Stimulated activated CD4-positive, alpha-beta T cell treated with anti-CD3 and anti-CD28 coated beads, Interleukin-15, amount 100 ng/mL, for 48 hours (primary cell): ENCODE results near the gene RABL6.
A peak's percentile ranks its signal among the peaks of the same experiment; 100 is the strongest.

Source experiments
- DNase-seq, 2 donors: peaks; one replicate each; pipeline ENCODE4 v3.0.0-alpha.2; 2020; ENCODE audit warnings: low read depth in 2 of 2

Gene RABL6

DNA sequence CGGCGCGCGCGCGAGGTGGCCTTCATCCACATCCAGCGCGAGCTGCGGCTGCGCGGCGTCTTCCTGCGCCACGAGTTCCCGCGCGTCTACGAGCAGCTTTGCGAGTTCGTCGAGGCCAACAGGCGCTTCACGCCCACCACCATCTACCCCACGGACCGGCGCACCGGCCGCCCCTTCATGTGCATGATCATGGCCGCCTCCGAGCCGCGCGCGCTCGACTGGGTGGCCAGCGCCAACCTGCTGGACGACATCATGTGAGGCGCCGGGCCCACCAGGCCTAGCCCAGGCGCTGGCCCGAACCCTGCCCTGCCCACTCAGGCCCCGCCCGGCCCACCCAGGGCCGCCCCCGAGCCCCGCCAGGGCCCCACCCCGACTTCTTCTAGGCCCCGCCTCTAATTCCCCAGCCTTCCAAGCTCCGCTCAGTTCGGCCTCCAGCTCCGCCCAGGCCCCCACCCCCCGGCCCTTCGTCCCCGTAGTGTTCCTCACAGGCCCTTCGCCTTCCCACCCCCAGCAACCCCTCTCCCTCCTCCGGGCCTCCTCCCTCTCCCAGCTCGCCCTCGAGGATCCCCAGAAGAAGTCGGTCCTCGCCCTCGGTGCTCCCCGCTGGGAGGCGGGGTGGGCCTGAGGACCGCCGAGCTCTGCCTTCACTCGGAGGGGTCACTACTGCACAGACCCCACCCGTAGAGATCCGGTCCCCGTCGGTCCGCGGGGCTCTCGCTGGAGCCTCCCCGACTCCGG lies 39.5 kb downstream of the RABL6 start:
- no peak for DNase-seq

DNA sequence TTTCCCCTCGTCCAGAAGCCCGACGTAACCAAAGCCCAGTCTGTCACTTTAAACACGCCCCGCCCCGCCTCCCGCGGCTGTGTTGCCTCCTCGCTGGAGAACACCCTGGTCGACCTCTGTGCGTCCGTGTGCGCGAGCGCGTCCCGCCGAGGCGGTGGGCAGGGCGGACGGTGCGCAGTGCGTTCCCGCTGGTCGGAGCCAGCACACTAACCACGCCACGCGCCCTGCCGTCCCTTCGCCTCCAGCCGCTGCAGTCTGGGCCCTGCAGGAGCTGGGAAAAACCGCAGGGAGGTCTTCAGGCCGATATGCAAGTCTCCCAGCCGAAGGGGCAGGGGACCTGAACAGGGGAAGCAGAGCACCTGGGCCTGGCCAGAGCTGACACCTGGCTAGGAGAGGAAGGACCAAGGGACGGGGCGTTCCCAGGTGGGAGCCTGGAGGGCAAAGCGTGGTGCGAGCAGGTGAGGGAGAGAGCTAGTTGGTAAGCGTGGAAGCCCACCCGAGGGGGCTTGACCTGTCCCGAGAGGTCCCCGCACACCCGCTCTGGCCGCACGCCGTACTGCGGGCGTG lies 40.2 kb downstream of the RABL6 start:
- peak; percentile 79 to 83 for DNase-seq

DNA sequence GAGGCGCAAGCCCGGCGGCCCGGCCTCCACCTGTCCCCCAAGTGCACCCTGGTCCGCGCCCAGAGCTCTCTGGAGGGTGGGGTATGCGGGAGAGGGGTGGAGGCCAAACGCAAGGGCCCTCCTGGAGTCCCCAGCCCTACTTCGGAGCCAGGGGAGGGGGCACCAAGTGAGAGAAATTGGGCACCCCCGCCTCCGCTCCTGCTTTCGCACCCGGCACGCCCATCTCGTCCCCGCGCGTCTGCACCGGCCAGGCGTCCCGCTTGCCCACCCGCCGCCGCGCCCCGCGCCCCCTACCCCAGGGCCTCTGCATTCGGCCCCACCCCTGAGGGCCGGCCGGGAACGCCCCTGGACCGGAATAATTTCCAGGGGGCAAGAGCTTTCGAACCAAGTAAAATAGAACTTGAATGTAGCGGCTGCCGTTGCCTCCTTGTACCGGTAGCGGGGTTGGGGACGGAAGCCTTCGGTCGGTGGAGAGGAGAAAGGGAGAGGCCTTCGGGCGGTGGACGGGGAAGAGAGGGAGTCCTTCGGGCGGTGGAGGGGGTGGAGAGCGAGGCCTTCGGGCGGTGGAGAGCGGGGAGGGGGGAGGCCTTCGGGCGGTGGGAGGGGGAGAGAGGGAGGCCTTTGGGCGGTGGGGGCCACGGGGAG lies 40.8 kb downstream of the RABL6 start:
- DNase-seq = no peak

DNA sequence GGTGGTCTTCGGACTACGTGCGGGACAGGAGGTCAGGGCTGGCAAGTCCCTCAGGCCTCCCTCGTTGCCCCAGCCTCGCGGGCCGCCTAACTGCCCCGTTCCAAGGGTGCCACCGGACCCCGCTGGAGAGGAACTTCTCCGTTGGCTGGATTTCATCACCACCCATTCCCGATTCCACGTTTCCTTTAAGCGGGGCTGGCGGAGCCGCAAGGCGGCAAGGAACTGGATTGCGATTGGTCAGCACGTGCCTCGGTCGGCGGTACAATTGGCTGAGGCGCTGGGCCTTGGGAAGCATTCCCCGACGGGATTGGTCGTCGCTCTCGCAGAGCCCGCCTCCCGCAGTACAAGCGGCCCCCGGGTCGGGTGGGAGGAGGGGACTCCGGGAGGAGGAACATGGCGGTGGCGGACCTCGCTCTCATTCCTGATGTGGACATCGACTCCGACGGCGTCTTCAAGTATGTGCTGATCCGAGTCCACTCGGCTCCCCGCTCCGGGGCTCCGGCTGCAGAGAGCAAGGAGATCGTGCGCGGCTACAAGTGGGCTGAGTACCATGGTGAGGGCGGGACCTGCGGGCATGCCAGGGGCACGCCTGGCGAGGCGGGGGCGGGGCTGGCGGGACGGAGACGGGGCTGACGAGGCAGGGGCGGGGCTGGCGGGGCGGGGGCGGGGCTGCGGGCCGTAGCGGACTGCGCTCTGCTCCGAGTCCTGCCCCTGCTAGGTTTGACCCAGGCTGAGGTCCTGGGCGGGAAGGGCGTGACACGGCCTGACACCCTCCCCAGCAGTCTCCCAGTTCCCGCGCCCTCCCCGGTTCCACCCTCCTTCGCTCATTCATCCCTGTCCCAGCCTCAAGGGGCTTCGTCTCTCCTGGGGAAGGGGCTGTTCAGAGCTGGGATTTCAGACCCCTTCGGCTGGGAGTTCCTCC lies 41.6 kb downstream of the RABL6 start, which contains the start of gene PHPT1:
PHPT1 (plus strand) TSS at position 372 of the 922 bp plus-strand sequence; CDS start at position 394, 22 bp downstream.
- DNase-seq = peak; percentile 95 to 97

DNA sequence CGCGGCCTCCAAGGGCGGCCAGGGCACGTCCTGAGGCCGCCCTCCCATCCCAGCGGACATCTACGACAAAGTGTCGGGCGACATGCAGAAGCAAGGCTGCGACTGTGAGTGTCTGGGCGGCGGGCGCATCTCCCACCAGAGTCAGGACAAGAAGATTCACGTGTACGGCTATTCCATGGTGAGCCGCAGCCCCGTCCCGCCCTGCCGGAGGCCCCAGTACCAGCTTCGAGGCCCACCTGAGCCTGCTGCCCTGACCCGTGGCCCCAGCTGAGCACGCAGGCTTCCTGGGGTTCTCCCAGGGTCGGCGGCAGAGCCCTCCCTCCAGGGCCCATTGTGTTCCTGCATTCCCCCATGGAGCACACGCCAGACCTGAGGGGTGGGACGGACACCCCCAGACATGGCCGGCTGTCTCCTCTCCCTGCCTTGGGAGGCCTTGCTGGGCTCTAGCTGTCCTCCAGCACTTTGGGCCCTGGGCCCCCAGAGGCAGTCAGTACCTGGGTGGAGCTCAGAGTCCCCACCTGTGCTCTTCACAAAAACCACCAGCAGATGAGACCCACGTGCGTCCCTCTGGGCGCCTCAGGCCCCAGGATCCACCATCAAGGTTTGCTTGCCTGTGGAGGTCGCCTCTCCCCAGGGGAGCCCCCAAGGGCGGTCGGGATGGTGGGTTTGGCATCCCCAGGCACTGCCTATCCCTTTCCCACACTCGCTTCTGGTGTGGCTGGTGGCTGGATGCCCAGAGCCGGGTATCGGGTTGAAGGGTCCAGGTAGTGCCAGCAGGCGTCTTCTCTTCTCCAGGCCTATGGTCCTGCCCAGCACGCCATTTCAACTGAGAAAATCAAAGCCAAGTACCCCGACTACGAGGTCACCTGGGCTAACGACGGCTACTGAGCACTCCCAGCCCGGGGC lies 42.5 kb downstream of the RABL6 start:
- no peak for DNase-seq

DNA sequence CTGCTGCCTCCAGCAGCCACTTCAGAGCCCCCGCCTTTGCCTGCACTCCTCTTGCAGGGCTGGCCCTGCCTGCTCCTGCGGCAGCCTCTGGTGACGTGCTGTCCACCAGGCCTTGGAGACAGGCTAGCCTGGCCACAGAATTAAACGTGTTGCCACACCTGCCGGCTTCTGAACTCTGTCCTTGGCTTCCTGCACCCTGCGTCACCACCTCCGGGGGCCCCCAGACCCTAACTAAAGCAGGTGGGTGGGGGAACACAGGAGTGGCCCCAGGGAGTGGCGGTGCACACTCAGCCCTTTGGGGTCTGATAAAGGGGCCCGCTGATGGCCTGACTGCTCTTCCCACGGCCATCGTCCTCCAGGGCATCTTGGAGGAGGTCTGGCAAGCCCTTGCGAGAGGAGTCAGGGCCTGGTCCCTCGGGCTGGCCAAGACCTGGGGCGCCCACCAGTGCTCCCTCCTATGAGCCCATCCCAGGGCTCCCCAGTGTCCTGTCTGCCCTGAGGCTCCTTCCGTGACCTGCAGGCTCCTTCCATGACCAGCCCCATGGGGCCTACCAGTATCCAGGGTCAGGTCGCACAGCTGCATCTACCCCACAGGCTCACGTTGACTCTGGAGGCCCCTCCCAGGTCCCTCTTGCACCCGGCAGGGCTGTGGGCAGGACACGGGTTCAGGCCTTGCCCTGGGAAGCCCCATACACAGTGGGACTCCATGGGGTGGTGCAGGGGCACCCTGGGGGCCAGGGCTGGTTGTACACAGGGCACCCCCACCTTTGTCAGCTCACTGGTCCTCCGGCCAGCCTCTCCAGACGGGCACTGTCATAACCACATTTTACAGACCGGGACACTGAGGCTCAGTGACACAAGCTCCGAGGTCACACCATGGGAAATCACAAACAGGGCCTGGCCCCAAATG lies 43.4 kb downstream of the RABL6 start:
- DNase-seq = no peak

DNA sequence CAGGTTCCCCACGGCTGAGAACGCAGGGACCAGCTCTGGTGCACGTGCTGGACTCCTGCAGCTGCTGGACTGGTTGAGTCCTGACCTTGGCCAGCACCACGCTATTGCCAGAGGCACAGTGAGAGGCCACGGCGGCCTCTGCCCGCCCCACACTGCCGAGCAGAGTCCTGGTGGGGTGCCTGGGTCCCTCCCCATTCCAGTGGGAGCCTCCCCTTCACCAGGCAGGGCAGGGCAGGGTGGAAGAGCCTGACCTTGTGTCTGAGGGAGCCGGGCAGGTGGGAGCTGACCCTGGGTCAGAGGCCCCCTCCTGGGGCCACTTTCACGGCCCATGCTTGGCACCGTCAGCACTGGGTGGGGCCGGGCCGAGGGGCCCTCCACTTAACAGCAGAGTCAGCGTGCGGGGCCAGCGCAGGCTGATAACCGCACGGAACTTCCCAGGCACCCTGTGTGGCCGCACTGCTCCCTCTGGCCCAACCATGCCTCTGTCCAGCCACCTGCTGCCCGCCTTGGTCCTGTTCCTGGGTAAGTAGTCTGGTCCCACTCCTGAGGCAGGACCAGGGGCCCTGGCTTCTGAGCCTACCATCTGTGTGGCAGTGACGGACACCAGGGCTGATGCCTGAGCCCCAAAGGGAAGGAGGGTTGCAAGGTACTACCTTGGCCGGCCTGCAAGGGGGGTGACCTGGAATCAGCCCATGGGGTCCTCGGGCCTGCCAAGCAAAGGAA lies 44.4 kb downstream of the RABL6 start, which contains the start of gene MAMDC4:
MAMDC4 (plus strand) TSS at position 406 of the 723 bp plus-strand sequence; CDS start at position 477, 71 bp downstream.
- no peak for DNase-seq

DNA sequence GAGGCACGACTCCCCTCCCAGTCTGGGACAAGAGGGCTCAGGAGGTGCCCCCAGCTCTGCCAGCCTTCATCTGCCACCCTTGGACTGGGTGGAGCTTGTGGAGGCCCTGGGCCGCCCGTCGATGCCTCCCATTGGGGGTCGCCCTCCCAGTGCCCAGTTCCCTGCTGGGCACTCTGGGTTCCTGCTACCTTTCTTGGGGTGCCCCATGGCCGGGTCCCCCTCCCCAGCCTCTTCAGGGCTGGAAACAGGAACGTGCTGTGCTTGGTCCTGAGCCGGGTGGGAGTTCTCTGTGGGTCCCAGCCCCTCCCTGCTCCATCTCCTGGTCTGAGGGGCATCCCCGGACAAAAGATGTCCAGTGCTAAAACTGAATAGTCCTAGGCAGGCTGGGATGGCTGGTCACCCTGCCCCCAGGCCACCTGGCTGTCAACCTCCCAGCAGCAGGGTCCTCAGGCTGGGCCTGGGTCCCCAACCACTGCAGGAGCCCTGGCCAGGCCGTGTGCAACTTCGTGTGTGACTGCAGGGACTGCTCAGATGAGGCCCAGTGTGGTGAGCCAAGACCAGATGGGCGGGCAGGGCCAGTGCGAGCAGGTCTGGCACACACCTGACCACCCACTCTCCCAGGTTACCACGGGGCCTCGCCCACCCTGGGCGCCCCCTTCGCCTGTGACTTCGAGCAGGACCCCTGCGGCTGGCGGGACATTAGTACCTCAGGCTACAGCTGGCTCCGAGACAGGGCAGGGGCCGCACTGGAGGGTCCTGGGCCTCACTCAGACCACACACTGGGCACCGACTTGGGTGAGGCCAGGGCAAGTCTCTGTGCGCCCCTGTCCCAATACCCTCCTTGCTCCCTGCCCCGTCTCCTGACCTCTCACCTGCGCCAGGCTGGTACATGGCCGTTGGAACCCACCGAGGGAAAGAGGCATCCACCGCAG lies 45.2 kb downstream of the RABL6 start:
- no peak for DNase-seq

DNA sequence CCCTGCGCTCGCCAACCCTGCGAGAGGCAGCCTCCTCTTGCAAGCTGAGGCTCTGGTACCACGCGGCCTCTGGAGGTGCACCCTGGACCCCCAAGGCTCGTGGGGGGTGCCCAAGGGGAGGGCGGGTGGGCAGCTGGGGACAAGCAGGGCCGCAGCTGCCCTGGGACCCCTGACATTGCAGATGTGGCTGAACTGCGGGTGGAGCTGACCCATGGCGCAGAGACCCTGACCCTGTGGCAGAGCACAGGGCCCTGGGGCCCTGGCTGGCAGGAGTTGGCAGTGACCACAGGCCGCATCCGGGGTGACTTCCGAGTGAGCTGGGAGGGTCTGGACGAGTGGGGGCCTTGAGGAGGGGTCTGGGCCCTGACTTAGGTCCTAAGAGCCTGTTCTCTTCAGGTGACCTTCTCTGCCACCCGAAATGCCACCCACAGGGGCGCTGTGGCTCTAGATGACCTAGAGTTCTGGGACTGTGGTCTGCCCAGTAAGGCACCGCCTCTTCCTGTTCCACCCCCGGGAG lies 45.9 kb downstream of the RABL6 start:
- DNase-seq = no peak

DNA sequence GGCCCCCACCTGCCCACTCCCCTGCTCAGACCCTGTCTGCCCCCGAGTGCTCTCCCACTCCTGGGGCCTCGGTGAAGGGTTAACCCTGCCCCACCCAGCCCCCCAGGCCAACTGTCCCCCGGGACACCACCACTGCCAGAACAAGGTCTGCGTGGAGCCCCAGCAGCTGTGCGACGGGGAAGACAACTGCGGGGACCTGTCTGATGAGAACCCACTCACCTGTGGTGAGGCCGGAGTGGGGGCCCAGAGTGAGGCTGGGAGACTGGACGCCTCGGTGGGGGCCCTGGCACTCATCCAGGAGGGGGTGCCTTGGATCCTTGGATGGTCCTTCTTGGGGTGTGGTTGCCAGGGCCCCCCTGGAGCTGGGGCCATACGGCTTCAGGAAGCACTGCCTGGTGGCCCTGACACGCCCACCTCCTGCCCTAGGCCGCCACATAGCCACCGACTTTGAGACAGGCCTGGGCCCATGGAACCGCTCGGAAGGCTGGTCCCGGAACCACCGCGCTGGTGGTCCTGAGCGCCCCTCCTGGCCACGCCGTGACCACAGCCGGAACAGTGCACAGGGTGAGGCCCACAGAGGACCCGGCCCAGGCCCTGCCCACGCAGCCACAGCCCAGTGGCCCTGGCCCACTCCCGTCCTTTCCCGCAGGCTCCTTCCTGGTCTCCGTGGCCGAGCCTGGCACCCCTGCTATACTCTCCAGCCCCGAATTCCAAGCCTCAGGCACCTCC lies 46.5 kb downstream of the RABL6 start:
- DNase-seq = no peak

DNA sequence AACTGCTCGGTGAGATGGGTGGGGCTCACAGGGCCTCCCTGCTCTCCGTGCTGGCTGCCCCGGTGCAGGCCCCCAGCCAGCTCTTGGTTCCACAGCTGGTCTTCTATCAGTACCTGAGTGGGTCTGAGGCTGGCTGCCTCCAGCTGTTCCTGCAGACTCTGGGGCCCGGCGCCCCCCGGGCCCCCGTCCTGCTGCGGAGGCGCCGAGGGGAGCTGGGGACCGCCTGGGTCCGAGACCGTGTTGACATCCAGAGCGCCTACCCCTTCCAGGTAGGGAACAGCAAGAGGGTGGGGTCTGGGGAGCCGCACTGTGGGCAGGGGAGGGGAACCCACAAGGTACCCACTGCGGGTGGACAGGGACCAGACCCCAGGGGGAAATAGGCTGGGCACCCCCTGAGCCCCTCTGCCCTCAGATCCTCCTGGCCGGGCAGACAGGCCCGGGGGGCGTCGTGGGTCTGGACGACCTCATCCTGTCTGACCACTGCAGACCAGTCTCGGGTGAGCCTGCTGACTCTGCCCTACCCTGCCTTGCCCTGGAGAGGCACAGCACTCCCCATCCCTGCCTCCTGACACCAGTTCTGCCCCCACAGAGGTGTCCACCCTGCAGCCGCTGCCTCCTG lies 47.2 kb downstream of the RABL6 start:
- DNase-seq = no peak

DNA sequence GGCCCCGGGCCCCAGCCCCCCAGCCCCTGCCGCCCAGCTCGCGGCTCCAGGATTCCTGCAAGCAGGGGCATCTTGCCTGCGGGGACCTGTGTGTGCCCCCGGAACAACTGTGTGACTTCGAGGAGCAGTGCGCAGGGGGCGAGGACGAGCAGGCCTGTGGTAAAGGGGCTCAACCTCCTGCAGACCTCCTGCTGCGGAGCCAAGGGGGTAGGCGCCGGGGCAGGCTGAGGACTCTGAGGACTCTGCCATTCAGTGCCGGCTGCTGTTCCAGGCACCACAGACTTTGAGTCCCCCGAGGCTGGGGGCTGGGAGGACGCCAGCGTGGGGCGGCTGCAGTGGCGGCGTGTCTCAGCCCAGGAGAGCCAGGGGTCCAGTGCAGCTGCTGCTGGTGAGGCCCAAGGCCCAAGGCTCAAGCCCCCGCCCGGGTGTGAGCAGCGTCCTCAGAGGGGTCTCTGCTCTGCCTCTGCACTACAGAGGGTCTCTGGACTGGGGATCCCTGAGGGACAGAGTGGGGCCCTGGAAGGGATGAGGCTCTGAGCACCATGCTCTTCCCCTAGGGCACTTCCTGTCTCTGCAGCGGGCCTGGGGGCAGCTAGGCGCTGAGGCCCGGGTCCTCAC lies 47.8 kb downstream of the RABL6 start:
- DNase-seq = no peak

DNA sequence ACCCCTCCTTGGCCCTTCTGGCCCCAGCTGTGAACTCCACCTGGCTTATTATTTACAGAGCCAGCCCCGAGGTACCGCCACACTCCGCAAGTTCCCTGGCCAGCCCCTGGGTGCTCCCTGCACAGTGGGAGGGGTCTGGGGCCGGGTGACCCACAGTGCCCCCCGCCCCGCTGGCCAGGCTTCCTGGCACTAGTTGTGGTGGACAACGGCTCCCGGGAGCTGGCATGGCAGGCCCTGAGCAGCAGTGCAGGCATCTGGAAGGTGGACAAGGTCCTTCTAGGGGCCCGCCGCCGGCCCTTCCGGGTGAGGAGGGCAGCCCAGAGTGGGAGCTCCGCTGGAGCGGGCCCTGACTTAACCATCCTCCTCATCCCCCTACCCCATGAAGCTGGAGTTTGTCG lies 48.3 kb downstream of the RABL6 start:
- no peak for DNase-seq

DNA sequence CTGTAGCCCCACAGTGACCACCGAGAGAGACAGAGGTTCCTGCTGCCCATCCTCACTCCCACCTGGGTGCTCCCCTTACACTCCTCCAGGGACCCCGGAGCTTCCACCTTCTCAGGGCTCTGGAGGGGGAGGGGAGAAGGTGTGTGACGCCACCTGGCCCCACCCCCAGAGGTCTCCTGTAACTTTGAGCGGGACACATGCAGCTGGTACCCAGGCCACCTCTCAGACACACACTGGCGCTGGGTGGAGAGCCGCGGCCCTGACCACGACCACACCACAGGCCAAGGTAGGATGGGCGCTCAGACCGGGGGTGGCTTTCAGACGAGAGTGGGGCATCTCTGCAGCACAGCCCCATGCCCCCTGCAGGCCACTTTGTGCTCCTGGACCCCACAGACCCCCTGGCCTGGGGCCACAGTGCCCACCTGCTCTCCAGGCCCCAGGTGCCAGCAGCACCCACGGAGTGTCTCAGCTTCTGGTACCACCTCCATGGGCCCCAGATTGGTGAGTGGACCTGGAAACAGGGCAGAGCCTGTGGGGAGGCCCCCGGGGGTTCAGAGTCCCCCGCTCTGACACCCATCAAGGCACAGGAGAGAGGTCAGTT lies 48.9 kb downstream of the RABL6 start:
- DNase-seq = no peak

DNA sequence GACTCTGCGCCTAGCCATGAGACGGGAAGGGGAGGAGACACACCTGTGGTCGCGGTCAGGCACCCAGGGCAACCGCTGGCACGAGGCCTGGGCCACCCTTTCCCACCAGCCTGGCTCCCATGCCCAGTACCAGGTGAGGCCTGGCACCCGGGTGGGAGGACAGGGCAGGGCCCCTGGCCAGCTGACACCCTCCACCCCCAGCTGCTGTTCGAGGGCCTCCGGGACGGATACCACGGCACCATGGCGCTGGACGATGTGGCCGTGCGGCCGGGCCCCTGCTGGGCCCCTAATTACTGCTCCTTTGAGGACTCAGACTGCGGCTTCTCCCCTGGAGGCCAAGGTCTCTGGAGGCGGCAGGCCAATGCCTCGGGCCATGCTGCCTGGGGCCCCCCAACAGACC lies 49.4 kb downstream of the RABL6 start:
- no peak for DNase-seq
